Astrocyte of the cerebellum (primary cell): Measurements from ENCODE around the gene RAP2A.

Source experiments
- DNase-seq: peaks from one replicate; pipeline ENCODE4 v3.0.0-alpha.2; 2011; ENCODE audit warnings: low read depth
- H3K4me3 ChIP-seq: 2 replicates; pipeline ENCODE4 v1.5.1; 2011; ENCODE audit warnings: mild to moderate bottlenecking, low read depth, low read length, moderate library complexity
- in situ Hi-C: cut with HindIII; loops from 2 replicates; pipeline ENCODE4 v1.10.0; 2017; ENCODE audit warnings: low sequenced_read_pairs
- TF ChIP-seq, protein P1 (sequence below): IDR thresholded peaks from 2 replicates; pipeline ENCODE4 v1.5.1; 2012; ENCODE audit warnings: low read length, low read depth, moderate library complexity, mild to moderate bottlenecking; ENCODE audit errors: missing control alignments

RAP2A gene

DNA sequence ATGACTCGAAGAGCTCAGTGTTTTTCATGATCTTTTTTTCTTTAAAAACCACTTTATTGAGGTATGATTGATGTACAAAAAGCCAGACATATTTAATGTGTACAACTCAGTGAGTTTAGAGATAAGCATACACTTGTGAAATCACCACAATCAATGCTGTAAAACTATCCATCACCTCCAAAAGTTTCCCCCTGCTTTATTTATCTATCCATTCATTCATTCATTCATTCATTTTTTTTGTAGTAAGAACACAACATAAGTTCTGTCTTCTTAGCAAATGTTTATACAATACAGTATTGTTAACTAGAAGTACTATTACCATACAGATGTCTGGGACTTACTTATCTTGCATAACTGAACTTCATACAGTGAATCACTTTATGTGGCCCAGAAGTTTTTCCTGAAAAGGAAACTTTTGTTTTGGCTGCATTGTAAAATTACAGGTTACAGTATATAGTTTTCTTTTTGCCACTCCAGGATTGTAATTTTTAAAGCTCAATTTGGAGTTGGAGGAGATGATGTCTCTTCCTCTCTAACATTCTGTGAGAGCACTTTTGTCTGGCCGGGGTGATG, 6.7 kb downstream of the RAP2A start:
- H3K4me3 ChIP-seq, result no peak overlapping the region
- DNase-seq, result no peak
- in situ Hi-C loops, result no loop called here
- TF ChIP-seq, protein P1, sequence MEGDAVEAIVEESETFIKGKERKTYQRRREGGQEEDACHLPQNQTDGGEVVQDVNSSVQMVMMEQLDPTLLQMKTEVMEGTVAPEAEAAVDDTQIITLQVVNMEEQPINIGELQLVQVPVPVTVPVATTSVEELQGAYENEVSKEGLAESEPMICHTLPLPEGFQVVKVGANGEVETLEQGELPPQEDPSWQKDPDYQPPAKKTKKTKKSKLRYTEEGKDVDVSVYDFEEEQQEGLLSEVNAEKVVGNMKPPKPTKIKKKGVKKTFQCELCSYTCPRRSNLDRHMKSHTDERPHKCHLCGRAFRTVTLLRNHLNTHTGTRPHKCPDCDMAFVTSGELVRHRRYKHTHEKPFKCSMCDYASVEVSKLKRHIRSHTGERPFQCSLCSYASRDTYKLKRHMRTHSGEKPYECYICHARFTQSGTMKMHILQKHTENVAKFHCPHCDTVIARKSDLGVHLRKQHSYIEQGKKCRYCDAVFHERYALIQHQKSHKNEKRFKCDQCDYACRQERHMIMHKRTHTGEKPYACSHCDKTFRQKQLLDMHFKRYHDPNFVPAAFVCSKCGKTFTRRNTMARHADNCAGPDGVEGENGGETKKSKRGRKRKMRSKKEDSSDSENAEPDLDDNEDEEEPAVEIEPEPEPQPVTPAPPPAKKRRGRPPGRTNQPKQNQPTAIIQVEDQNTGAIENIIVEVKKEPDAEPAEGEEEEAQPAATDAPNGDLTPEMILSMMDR, result no peak

DNA sequence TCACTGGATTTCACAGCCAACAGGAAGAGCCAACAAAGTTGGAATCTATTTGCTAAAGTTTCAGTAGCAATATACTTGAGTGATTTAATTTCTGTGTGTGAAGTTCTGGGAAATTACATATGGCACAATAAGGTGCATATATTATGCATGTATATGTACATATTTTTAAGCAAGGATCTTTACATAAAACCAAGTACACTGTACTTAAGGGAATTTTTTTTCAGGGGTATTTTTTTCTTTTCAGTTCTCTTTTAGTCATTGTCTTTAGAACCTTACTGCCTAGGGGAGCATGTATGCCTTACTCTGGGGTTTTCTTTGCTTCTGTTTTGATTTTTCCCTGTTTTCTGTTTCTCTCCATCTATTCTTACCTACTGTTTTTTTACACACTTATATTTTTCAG, 7.4 kb downstream of the RAP2A start:
- no peak overlapping the region for H3K4me3 ChIP-seq
- TF ChIP-seq, protein P1, result no peak
- in situ Hi-C loops, result no loop called here
- no peak for DNase-seq

DNA sequence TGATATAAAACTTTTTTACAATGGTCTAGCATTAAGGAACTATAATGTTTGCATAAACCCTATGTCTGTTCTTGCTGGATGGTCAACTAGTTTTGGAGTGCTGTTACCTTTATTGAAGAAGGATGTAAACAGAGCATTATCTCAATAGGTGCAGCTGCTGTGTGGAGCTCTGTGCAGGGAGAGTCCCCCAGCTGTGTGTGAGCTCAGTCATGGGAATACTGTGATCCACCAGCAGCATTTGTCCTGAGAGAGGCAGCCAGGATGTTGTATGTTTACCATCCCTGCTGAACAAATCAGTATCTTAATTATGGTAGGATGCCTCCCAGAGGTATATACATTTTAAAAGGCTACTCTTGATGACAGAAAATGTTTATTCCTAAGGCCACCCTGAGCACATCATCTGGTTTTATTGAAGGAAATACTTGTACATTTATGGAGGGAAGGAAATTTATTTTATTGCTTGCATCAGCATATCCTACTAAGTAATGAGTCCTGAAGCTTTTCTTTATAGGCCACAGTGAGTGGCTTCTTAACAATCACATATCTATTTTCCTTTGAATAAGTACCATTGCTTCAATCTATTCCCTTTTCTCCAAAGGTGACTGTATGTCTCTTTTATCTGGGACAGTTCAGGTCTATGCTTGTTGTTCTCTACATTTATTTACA, 11.7 kb downstream of the RAP2A start:
- no peak overlapping the region for H3K4me3 ChIP-seq
- no peak for DNase-seq
- in situ Hi-C loops, result no loop called here
- TF ChIP-seq, protein P1, result no peak

DNA sequence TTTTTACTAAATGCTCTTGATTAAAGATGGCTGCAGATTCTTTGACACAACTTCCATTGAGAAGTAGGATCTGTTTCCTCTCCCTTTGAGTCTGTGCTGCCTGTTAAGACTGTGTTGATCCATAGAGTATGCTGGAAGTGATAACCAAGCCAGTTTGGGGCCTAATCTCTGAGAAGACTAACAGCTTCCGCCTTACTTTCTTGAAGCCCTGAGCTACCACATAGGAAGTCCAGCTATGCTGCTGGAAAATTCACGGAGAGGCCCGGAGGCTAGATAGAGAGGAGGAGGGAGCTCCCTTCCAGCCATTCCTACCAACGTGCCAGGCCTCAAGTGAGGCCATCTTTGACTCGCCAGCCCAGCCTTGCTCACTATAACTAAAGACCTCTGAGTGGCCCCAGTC, 12.5 kb downstream of the RAP2A start:
- in situ Hi-C loops, result no loop called here
- TF ChIP-seq, protein P1, result no peak
- DNase-seq, result no peak
- no peak overlapping the region for H3K4me3 ChIP-seq

DNA sequence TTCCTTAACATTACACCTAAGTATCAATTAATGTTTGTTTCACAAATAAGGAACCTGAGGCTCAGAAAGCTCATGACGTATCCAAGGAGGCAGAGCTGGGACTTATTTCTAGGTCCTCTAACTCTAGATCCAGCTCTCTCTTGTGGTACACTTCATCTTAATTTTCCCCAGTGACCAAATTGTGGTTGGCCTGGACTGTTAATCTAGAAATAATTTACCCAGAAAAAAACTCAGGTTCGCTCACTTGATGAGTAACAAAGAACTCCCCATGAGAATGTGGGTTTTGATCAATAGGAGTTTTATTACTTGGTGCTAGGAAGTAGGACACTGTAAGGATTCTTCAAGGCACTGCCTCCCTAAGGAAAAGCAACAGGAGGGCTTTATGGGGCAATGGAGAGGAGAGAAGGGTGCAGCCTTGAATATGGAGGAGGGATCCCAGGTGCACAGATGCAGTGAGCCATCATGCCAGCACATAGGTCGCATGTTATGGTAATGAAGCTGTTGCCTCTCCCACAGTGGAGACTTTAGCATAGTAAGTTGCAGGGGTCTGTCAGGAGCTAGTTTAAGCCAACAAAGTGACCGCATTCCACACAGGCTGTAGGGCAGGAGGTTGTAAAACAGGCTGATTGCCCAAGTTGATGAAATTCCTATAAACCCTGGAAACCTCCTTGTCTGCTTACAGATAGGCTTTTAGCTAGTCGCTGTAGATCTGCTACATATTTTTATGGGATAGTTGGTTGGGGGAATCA, 14.7 kb downstream of the RAP2A start:
- TF ChIP-seq, protein P1, result no peak
- in situ Hi-C loops, result no loop called here

DNA sequence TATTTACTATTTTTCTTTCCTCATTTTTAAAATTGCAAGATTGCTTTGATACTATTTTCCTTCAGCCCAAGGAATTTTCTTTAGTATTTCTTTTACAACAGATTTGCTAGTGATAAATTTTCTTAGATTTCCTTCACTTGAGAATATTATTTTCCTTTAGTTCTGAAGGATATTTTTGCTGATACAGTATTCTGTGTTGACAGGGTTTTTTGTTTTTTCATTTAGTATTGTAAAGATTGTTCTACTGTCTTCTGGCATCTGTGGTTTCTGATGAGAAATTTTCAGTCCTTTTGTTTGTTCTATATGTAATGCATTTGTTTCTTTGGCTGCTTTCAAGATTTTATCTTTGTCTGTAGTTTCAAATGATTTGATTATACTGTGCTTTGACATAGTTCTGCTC, 20.7 kb downstream of the RAP2A start:
- no peak for DNase-seq
- in situ Hi-C loops, result no loop called here
- H3K4me3 ChIP-seq, result no peak overlapping the region
- TF ChIP-seq, protein P1, result no peak

More for the DNA sequence above, 14.7 kb downstream of the RAP2A start:
- DNase-seq, result no peak
- no peak overlapping the region for H3K4me3 ChIP-seq
